Activated naive CD4-positive, alpha-beta T cell (primary cell): ENCODE measurements around the gene FAU.
A peak's percentile ranks its signal among the peaks of the same experiment; 100 is the strongest.
"Not testable (repeated sequence)": the region's sequence is repeated elsewhere in the genome, so short reads cannot be mapped to it uniquely, and the experiment has no call there.

Experiments used
- DNase-seq, 4 experiments: peaks; one replicate each; lab custom pipeline; 2025; lab: John Stamatoyannopoulos, UW

FAU gene

GRCh38 chr11:65119670-65119995, 2.3 kb downstream of the FAU start:
- DNase-seq, result no peak

GRCh38 chr11:65118891-65119669, 2.9 kb downstream of the FAU start:
- not testable (repeated sequence) for DNase-seq

- no peak for DNase-seq
These were observed 3.7 kb downstream of the FAU start for GRCh38 chr11:65118097-65118837.

GRCh38 chr11:65117206-65118096, 4.5 kb downstream of the FAU start, which contains the start of gene ZNHIT2:
Gene ZNHIT2 (minus strand): TSS chr11:65117701. CDS start chr11:65117653, 48 bp downstream.
- peak; percentile 99 to 100 (median 100) for DNase-seq

- DNase-seq, result peak in 3 of 4 experiments; percentile 36 to 58 (median 41)
These were observed 5.3 kb downstream of the FAU start for GRCh38 chr11:65116370-65117205.

GRCh38 chr11:65115361-65116082, 6.4 kb downstream of the FAU start:
- no peak for DNase-seq

GRCh38 chr11:65114538-65115171, 7.3 kb downstream of the FAU start:
- DNase-seq, result no peak

- DNase-seq, result no peak
These were observed 8.1 kb downstream of the FAU start for GRCh38 chr11:65113839-65114238.

- DNase-seq, result no peak
These were observed 8.6 kb downstream of the FAU start for GRCh38 chr11:65113361-65113756.

- DNase-seq, result peak; percentile 50 to 76 (median 54)
These were observed 9.2 kb downstream of the FAU start for GRCh38 chr11:65112546-65113360.

GRCh38 chr11:65111744-65112545, 10.0 kb downstream of the FAU start, which contains the start of gene TM7SF2:
Gene TM7SF2 (plus strand): TSS chr11:65111872. CDS start chr11:65112016, 144 bp downstream.
- DNase-seq, result peak; percentile 61 to 92 (median 74)

- DNase-seq, result no peak
These were observed 10.7 kb downstream of the FAU start for GRCh38 chr11:65111159-65111743.

GRCh38 chr11:65110354-65110861, 11.5 kb downstream of the FAU start:
- DNase-seq, result peak; percentile 93 to 100 (median 96)

GRCh38 chr11:65109231-65110198, 12.4 kb downstream of the FAU start:
- no peak for DNase-seq

- no peak for DNase-seq
These were observed 13.3 kb downstream of the FAU start for GRCh38 chr11:65108469-65109123.
